PFSK-1 (cell line): ENCODE results near the gene ABCB10.

ENCODE experiments used
- FOXP2 ChIP-seq: optimal IDR thresholded peaks from 2 replicates; pipeline ENCODE3; 2011; ENCODE audit warnings: borderline replicate concordance, control low read depth, inconsistent platforms; ENCODE audit not compliant: insufficient read depth; ENCODE audit errors: extremely low read length, extremely low read depth
- POLR2AphosphoS5 ChIP-seq: IDR thresholded peaks from 2 replicates; pipeline ENCODE4 v1.6.1; 2012; ENCODE audit warnings: low read depth, mild to moderate bottlenecking, control low read depth, low read length, moderate library complexity
- SIN3A ChIP-seq: IDR thresholded peaks from 2 replicates; pipeline ENCODE4 v1.6.1; 2012; ENCODE audit warnings: mild to moderate bottlenecking, low read length, moderate library complexity, borderline replicate concordance; ENCODE audit not compliant: insufficient read depth
- TAF1 ChIP-seq: IDR thresholded peaks from 2 replicates; pipeline ENCODE4 v1.6.1; 2012; ENCODE audit warnings: low read length, control low read depth, borderline replicate concordance; ENCODE audit not compliant: insufficient read depth
- TF ChIP-seq, protein P1 (sequence below), 2 experiments: IDR thresholded peaks; 2 replicates each; pipeline versions ENCODE4 v1.6.1 to v1.8.0; 2011 to 2012; ENCODE audit warnings: low read depth in 2 of 2, low read length in 2 of 2, control low read depth in 1 of 2, inconsistent platforms in 1 of 2, mild to moderate bottlenecking in 1 of 2, moderate library complexity in 1 of 2; ENCODE audit not compliant: insufficient read depth in 1 of 2

The ABCB10 gene

DNA sequence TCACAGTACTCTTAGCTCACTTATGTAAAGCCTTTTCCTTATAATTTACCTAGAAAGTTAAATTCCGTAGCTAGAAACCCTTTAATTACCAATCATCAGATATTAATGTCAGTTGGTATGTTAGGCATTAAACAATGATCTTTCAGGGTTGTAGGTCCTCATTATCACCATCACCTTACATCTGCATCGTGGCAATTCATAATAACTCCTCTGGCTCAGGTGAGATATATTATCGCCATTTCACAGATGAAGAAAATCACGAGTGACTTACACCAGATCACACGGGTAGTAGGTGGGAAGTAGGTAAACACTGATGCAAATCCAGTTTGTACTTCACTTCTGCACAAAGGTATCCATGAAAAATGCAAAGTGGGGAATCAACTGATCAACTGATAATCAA, 51.0 kb downstream of the ABCB10 start:
- TF ChIP-seq POLR2AphosphoS5 (no peak), TAF1 (no peak), SIN3A (no peak), FOXP2 (no peak)
- TF ChIP-seq, protein P1, sequence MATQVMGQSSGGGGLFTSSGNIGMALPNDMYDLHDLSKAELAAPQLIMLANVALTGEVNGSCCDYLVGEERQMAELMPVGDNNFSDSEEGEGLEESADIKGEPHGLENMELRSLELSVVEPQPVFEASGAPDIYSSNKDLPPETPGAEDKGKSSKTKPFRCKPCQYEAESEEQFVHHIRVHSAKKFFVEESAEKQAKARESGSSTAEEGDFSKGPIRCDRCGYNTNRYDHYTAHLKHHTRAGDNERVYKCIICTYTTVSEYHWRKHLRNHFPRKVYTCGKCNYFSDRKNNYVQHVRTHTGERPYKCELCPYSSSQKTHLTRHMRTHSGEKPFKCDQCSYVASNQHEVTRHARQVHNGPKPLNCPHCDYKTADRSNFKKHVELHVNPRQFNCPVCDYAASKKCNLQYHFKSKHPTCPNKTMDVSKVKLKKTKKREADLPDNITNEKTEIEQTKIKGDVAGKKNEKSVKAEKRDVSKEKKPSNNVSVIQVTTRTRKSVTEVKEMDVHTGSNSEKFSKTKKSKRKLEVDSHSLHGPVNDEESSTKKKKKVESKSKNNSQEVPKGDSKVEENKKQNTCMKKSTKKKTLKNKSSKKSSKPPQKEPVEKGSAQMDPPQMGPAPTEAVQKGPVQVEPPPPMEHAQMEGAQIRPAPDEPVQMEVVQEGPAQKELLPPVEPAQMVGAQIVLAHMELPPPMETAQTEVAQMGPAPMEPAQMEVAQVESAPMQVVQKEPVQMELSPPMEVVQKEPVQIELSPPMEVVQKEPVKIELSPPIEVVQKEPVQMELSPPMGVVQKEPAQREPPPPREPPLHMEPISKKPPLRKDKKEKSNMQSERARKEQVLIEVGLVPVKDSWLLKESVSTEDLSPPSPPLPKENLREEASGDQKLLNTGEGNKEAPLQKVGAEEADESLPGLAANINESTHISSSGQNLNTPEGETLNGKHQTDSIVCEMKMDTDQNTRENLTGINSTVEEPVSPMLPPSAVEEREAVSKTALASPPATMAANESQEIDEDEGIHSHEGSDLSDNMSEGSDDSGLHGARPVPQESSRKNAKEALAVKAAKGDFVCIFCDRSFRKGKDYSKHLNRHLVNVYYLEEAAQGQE (IDR thresholded peaks at IDR 0.05; ENCODE audit: insufficient read depth in 1 of 2, low read depth in 2 of 2, low read length in 2 of 2): no peak

DNA sequence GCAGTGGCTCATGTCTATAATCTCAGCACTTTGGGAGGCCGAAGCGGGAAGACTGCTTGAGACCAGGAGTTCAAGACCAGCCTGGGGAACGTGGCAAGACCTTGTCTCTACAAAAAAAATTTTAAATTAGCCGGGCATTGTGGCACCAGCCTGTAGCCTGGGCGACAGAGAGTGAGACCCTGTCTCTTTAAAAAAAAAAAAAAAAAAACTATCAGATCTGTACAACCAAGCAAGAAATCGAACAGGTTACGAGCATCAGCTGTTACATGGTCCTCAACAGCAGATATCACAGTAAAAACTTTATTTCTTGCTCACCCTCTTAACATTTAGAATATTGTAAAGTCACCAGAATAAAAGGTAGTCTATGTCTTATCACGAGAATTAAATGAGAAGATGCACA, 51.9 kb downstream of the ABCB10 start:
- TF ChIP-seq POLR2AphosphoS5 (no peak), FOXP2 (no peak)

DNA sequence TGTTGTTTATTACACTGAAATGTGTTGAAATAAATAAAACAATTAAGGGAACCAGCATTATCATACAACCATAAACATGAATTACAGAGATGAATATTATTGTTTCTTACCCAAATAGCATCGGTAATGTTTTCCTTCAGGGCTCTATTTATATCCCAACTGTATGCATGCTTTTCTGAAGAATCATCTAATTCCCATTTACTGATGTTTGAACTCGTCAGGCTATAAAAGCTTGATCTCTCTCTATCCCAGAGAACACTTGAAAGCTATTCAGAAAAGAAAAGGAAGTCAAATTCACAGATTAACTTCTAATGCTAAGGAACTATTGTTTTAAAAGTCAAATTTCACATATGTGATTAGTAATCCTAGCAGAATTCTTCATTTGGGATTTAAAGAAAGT, 62.7 kb downstream of the ABCB10 start:
- TF ChIP-seq TAF1: no peak
- TF ChIP-seq POLR2AphosphoS5: no peak
- TF ChIP-seq, protein P1 (IDR thresholded peaks at IDR 0.05; ENCODE audit: insufficient read depth in 1 of 2, low read depth in 2 of 2, low read length in 2 of 2): no peak
- no peak for TF ChIP-seq SIN3A
- TF ChIP-seq FOXP2: no peak

DNA sequence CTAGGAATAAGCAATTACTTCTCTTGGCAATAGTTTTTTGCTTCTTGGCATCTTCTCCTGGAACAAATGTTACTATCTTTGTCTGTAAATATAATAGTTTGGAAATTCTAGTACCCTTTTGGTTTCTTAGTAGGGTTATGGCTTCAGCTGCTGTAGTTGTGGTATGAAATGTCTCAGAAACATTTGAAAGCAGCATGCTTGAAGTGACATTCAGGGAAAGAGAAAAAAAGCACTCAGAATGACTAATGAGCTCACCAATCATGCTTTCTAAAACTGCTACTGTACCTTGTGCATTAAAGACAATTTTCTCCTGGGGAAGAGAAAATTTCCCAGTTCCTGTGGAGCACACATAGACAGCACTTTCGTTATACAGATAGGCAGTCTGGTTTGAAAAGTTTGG, 71.3 kb downstream of the ABCB10 start:
- TF ChIP-seq POLR2AphosphoS5 (no peak), FOXP2 (no peak), SIN3A (no peak), TAF1 (no peak)
- TF ChIP-seq, protein P1 (IDR thresholded peaks at IDR 0.05; ENCODE audit: insufficient read depth in 1 of 2, low read depth in 2 of 2, low read length in 2 of 2): no peak

DNA sequence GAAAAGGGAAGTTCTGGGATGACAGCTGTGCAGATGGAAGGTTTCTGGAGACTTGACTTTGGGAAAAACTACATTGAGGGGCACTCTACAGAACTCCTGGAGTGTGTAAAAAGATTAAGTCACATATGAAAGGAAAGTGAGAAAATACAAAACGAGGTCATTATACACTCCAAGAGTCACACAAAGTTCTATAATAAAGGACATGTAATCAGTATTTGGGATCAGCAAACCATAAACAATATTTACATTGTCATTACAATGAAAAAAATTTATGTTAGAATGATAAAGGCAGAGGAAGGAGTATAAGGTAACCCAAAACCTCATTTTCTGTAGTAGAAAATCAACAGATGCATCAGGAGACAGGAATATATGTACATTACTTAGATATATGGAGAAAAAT, 73.2 kb downstream of the ABCB10 start:
- TF ChIP-seq POLR2AphosphoS5: no peak
- no peak for TF ChIP-seq SIN3A
- TF ChIP-seq FOXP2: no peak
- TF ChIP-seq, protein P1 (IDR thresholded peaks at IDR 0.05; ENCODE audit: insufficient read depth in 1 of 2, low read depth in 2 of 2, low read length in 2 of 2): no peak
- no peak for TF ChIP-seq TAF1
